ENCODE data around the gene TNFRSF14.

TNFRSF14 gene

DNA sequence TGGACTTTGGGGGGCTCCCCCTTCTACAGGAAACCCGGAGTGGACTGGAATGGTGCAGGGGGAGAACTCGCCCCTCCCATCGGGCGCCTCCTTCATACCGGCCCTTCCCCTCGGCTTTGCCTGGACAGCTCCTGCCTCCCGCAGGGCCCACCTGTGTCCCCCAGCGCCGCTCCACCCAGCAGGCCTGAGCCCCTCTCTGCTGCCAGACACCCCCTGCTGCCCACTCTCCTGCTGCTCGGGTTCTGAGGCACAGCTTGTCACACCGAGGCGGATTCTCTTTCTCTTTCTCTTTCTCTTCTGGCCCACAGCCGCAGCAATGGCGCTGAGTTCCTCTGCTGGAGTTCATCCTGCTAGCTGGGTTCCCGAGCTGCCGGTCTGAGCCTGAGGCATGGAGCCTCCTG, at the start of gene TNFRSF14:
TNFRSF14 (plus strand) TSS at position 95 of the 401 bp plus-strand sequence; CDS start at position 389, 294 bp downstream.
- DNase-seq, result peak; percentile 77

DNA sequence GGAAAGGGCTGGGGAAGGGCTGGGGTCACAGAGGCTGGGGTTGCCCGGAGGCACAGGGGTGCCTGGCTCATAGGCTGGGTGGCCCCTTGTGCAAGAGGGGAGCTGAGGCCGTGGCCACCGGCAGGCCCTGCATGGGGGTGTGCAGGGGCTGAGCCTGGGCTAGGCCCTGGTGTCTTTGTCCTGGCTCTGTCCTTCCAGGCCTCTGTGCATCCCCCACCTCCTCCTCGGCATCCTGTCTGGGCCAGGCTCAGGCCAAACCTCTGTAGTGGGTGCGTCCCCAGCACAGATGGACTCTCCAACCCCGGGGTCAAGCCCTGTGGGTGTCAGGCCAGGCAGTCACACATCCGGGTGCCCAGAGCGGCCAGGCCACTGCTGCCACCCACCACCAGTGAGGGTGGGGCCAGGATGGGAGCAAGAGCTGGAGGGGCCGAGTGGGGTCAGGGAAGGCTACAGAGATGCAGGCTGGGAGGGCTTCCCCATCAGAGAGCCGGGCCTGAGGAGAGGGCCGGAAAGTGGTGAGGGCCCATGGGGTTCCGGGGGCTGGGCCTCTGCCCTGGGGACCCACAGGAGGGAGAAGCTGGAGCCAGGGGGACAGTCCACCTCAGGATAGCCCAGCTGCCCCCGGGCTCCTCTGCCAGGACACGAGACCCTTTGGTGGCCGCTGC, 49.1 kb upstream of the TNFRSF14 start:
- DNase-seq, result no peak

DNA sequence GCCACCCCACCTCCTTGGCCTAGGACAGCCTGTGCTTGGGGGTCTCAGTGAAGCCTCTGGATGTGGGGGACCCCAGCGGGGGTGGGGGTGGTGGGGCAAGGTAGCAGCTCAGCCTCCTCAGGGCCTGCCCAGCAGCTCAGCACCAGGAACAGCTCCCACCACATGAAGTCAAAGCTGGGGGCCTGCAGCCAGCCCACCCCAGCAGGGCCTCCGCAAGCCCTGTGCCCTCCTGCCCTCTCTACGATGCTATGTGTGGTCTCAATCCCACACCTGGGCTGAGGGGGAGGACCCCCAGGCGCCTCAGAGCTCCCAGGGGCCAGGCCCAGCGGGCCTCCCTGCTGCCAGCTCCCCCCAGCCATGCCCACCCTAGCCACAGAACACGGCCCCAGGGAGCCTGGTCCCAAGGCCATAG, 48.4 kb upstream of the TNFRSF14 start:
- DNase-seq, result no peak

DNA sequence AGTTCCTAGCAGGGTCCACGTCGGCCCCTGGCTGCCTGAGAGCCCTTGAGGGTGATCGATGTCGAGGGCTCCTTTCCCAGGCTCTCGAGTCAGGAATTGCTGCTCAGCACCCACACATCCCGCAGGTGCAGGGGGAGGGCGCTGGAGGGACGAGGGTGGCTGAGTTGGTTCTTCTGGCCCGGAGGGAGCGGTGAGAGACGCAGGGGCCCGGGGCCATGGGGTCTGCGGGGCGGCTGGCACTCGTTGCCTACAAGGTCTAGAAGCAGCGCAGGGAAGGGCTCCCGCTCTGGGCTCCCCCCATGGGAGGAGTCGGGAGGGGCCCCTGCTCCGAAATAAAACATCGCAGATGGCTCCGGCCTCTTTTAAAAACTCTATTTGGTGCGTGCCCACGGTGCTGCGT, 48.0 kb upstream of the TNFRSF14 start:
- DNase-seq, result no peak

DNA sequence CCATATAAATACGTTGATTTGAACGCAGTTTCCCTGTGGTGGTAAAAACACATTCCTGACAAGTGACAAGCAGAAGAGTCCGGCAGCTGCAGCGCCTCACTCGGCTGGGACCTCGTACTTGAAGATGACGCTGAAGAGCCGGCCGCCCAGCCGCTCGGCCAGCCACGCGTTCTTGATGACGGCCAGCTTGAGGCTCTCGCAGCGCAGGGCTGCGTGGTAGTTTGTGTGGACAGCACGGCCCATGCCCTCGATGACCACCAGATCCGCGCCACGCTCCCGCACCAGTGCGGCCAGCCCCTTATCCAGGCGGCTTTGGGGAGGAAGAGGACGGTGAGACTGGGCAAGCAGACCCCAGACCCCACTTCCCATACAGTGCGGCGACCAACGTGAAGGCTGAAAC, 47.4 kb upstream of the TNFRSF14 start:
- DNase-seq, result no peak

DNA sequence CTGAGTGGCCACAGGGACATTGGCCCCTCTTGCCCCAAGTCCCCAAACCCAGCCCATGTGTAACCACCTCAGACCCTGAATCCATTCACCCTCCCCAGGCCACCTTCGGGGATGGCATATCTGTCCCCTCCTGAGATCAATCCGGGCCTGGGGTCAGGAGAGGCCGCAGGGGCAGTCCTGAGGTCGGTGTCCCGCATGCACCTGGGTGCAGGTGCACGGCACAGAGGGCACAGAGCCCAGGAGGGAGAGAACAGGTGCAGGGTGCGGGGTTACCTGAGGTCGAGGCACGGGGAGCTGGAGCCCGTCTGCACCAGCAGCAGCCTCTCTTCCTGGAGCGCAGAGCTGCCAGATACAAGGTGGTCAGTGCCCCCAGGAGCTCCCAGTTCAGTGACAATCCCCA, 46.6 kb upstream of the TNFRSF14 start:
- no peak for DNase-seq

DNA sequence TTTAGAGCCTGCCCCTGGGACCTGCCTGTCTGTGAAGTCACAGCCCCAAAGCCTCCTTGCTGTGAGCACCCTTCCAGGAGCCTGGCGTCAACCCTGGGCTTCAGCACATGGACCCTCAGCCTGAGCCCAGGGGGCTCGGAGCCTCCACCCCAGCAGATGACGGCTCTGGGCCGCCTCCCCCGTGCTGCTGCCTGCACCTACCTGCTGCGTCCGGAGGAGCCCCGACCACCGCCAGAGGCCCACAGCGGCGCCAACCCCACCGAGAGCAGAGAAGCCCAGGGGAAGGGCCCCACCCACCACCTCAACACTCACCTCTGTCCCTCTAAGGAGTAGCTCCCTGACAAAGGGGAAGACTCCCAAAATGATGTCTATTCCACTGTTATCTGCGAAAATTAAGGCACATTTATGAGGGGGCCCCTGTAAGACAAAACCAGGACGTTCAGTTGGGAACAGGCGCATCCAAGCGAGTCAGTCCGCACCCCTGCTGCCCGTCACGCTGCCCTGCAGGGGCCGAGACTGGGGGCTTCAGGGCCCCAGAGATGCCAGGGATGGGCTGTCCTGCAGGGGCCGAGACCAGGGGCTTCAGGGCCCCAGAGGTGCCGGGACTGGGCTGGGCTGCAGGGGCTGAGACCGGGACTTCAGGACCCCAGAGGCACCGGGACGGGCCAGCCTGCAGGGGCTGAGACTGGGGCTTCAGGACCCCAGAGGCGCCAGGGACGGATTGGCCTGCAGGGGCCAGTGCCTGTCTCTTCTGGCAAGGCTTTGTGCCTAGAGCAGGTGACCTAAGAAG, 45.6 kb upstream of the TNFRSF14 start:
- no peak for DNase-seq

DNA sequence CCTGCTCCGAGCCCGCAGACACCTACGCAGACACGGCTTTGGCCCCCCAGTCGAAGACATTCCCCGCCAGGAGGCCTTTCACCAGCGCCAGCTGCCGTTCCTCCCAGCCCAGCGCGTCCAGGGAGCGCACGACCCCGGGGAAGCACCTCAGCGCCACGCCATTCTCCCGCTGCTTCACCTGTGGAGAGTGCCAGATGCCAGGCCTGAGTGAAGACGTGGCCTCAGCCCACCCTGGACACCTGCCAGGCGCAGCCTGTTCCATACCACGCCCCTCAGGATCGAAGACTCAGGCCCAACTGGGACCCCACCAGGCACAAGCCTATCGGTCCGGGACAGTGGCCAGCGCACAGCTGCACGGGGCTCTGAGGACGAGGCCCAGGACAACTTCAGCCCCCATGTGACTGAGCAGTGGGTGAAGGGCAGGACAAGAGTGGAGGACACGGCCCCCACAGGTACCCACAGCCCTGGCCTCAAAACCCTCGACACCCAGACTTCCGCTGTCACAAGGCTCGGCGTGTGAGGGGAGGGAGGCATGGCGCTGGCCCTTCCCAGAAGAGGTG, 43.2 kb upstream of the TNFRSF14 start:
- DNase-seq, result no peak

DNA sequence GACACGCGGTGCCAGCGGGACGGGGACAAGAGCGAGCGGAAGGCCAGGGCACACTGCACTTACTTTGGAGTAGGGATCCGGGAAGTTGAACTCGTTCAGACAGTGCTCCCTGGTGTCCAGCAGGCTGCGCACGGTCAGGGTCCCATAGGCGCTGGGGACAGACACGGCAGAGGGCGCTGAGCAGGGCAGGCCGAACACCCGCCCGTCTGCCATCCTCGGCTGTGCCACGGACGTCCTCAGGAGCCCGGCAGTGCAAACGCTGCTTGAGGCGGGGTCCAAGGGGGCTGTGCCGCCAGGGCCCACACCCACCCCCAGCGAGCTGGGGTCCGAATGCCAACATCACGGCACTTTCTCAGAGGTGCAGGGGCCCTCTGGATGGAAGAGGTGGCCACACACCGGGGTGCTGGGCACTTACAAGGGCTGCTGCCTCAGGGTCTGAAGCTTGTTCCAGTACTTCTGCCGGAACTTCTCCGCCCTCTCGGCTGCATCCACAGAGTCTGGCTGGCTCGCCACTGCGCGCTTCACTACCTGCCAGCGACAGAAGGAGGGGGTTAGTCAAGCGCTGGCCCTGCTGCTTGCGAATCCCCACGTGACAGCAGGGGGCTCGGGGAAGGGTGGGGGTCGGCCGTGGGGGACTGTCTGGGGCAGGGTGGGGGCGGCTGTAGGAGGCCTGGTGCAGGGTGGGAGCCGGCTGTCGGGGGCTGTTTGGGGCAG, 42.1 kb upstream of the TNFRSF14 start:
- DNase-seq, result no peak

DNA sequence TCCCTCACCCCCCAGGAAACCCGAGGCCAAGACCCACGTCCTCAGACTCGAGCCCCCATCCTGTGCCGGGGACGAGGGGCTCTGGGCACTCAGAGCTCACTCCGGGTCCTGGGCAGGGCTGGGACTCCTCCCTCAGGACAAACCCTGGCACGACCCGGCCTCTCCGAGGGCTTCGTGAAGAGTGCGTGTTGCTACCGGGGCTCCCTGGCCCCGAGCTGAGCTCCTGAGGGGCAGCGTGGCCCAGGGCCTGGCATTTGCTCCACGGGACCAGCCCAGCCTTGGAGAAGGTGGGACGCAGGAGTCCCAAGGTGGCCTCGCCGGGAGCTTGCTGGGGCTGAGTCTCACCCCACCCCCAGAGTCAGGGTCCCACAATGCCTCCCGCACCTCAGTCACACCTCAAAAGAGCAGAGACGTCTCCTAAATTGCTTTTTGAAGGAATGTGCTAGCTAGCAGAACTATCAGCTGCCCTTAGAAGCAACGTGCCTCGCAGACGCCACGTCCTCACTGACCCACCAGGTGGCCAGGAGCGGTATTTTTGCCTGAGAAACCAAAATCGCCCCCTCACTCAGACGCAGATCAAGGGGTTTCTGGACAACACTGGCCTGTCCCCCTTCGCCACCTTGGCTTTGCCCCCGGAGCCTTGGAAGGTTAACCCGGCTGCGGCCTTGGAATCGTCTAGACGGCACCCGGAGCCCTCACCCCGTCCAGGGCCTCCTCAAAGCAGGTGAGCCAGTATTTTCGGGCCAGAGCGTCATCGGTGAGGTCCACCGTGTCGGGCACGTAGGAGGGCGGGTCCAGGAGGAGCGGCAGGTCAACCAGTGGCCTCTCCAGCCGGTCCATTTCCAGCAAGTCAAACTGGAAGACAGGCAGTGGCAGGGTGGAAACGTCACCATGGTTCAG, 41.1 kb upstream of the TNFRSF14 start:
- DNase-seq, result no peak

DNA sequence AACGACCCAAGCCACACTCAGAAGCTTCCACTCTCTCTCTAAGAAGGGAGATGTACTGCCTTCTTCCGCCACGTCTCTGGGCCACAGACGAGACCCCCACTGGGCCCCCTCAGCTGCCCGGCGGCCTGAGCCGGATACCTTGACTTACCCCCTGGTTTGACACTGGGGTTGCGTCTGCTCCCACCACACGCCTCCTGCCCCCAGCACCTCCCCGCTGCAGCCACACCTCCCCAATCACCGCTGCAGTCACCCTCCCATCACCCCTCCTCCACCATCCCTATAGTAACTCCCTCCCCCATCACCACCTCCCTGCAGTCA, 40.4 kb upstream of the TNFRSF14 start:
- DNase-seq, result no peak

DNA sequence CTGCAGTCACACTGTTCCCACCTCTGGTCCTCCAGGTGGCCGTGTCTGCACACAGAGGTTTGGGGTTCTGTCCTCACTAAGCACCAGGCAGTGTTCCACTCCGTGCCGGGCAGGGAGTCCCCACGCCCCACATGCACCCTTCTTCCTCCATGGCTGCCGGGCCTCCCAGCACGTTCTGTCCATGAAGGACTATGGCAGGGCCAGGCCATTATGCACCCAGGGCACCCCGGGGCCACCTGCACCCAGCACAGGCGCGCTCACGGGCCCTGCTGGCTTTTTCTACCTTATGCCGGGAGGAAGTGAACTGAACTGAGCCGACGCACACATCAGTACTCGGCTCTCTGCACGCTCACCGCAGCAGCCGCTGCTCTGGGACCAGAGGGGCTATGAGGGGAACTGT, 40.0 kb upstream of the TNFRSF14 start:
- no peak for DNase-seq

DNA sequence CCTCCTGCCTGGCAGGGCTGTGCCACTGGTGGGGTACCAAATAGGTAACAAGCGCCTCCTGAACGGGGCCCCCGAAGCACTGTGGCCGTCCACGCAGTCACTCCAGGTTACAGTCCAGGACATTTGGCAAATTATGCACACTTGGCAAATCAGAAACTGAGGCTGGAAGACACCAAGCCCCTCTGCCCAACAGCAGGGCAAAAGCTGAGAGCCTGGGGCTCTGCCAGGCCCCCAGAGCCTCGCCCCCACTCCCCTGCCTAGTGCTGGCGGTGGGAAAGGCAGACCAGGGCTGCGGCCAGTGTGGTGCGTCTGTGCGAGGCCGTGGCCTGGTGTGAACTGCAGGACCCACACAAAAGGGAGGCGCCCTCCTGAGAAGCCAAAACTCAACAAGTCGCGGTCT, 39.2 kb upstream of the TNFRSF14 start:
- DNase-seq, result no peak

DNA sequence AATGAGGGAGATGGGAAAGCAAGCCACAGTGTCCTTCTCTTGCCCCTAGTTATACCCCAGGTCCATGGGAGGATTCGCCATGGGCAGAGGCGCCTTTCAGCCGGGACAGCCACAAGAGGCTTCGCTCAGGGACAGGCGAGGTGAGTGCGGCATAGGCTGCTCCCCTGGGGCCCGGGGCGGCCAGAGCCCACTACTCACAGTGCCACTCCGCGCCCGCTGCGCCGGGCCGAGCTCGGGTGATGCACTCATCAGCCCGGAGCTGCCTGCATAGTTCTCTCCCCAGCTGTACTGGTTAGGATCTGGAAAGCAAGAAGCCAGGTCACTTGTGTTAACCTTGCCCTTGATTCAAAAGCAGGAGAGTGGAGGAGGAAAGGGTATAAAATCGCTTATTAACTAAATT, 38.2 kb upstream of the TNFRSF14 start:
- no peak for DNase-seq

DNA sequence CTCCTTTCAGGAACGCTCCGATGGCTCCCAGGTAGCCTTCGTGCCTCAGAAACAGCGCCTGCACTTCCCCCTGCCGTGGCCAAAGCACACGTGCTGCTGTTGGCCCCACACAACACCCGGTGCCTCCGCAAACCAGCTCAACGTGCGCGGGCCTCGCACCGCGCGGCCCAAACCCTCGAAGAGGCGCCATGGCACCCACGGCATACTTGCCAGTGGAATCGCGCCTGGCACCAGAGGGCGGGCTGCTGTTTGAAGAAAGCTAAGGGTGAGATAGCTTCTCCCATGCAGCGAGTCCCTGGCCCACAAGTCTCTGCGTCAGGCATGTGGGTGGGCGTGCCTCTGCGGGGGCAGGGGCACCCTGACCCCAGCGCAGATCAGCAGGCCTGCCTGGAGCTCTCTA, 37.6 kb upstream of the TNFRSF14 start:
- DNase-seq, result no peak

DNA sequence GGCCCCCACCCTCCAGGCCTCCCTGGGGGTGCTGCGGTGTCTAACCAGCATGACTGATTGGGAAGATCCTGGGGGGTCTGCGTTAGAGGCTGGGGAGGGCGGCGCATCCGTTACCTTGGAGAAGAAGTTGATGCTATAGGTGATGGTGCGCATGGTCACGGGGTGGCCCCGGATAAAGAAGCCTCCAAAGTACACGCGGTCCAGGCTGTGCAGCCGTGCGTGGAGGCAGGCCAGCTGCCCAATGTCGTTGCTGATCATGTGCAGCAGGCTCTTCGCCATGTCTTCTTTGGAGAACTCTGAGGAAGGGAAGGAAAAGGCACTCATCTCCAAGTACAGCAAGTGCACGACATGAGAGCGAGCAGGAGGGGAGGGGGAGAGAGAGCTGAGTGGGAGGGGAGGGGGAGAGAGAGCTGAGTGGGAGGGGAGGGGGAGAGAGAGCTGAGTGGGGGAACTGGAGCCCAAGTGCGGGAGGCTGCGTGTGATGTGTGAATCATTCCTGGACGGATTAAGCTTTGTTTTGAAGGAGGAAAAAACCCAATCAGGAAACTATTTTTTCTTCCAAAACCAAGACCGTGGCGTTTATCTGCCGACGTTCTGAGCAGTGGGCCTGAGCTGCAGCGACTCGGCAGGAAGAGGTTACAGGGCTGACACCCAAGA, 37.0 kb upstream of the TNFRSF14 start:
- no peak for DNase-seq

DNA sequence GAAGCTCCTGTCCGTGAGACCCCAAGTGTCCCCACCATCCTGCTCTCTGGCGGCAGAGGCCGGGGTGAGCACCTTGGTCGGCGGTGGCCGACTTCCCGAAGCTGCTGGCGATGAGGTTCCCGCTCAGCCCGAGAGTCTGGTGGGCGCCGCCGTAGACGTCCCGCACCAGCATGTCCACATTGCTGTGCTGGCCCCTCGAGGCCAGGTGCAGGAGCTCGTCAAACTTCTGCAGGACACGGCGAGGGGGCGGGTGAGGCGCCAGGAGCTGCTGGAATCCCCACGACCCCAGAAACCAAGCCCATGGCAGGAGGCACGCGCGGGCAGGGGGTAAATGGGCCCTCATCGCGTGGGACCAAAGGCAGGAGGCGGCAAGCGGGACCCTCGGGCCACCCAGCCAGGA, 36.4 kb upstream of the TNFRSF14 start:
- no peak for DNase-seq

DNA sequence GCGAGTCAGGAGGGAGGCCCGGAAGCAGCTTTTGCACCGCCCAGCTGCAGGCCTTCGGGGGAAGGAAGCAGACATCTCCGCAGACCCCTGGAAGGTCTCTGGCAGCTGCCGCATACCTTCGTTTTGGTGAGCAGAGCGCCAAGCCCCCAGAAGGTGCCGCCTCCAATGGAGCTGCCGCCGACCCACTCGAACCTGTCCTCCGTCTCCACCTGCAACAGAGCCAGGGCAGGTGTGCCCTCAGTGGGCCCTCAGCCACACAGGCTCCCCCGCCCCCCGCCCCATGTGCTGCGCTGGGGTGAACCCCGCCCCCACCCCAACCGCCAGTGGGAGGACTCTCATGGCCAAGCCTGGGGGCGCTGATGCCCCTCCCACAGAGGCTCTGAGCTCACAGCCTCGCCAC, 36.0 kb upstream of the TNFRSF14 start:
- no peak for DNase-seq

DNA sequence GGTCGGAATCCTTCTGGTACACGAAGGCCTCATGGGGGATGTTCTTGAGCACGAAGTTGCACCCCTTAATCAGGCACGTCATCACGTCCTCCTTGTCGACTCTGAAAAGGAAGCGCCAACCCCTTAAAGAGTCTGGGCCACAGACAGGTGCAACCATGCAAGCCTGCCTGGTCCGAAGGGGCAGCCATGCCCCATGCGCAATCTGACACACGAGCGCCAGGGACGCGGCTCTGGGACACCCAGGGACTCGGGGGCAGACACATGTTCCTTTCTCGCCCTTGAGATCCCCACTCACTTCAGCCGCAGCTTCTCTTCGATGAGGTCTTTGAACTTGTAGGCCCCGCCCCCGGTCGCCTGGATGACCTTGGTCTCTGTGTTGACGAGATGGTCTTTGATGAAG, 35.4 kb upstream of the TNFRSF14 start:
- no peak for DNase-seq

DNA sequence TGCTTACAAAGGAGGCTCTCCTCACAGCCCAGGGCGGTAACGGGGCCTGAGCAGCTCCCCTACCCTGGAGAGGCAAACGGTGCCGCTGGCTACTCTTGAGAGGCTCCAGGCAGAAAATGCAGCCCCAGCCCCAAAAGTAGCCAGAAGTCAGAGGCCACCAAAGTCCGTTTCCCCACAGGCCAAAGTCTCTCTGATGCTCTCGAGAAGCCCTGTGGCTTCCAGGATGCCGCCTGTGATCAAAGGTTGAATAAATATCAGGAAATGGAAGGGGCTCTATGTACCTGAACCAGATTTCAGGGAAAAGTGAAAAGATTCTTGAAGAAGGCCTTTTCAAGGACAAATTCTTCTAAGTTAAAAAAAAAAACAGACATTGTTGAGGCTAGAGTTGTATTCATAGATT, 33.9 kb upstream of the TNFRSF14 start:
- DNase-seq, result no peak

DNA sequence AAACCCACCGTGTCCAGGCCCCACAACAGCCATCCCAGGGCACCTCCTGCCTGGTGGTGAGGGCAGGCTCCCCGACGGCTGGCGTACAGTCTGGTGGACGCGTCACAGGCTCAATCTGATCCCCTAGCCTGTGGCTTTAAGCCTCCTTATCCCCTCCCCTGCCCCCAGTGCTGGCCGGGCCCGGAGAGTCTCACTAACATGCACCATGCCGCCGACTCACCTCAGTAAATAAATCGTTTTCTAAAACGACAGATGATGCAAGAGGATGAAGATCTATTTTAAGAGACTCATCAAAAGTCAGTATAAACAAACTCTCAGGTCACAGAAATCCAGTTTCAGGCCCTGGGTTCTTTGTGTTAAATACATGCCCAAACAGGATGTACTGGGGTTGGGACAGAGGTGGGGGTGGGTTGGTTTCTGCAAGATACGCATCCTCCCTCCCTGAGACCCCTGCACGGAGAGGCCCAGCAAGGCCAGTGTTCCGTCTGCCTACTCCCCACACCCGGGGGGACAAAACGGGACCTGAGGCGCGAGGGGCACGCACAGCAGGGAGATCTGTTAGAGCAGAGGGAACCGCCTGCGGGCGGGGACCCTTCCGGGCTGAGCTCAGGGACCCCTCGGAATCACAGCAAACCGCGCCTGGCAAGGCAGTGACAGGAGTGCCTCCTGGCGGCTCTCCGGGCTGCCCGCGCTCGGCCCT, 32.8 kb upstream of the TNFRSF14 start:
- peak; percentile 51 for DNase-seq
